Prostate gland (tissue), 2 donors: Measurements from ENCODE around the gene MUC20.

Experiments
- POLR2AphosphoS5 ChIP-seq: sonication (generic); formaldehyde crosslinking; IDR thresholded peaks from one replicate; pipeline ENCODE4 v1.6.1; 2017; ENCODE audit warnings: antibody characterized with exemption
- TF ChIP-seq, protein P1 (sequence below), 4 experiments: fragments of 200-600 bp in 2 of 4; fragments of 450-650 bp in 2 of 4; sonication (generic) in 2 of 4; IDR thresholded peaks; 1 replicate in 3 of 4; 2 replicates in 1 of 4; pipeline ENCODE4 v1.5.1; 2016 to 2019; ENCODE audit warnings: antibody characterized with exemption in 4 of 4, mild to moderate bottlenecking in 2 of 4, moderate library complexity in 2 of 4

DNA sequence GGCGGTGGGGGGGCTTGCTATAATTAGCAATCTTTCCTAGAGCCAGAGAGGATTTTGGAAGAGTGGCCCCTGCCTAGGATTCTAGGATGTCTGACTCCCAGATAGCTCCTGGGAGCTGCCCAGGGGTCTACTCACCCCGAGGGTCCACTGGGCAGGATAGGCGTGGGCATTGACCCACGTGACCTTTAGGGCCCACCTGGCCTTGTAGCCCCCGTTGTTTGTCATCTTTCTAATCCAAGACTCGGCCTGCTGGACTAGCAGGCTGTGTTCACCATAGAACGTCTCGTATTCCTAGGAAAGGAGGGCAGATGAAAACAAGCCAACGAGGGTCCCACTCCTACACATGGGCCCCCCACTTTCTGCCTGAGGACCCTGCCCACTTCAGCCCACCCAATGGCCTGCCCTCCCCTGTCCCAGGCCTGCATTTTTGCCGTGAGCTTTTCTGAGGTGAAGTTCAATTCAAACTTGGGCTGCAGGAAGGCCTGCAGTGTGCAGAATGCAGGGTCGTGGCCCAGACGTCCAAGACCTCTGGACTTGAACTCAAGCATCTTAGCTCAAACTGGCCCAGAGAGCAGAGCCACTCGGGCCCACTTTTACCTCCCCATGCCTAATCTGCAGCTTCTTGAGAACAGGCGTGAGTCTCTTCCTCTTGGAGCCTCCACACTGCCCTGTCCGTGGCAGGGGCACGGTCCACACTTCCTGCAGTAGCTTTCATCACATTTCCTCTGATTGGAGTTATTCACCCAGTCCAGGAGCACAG is 49.5 kb downstream of the MUC20 start:
- TF ChIP-seq, protein P1, sequence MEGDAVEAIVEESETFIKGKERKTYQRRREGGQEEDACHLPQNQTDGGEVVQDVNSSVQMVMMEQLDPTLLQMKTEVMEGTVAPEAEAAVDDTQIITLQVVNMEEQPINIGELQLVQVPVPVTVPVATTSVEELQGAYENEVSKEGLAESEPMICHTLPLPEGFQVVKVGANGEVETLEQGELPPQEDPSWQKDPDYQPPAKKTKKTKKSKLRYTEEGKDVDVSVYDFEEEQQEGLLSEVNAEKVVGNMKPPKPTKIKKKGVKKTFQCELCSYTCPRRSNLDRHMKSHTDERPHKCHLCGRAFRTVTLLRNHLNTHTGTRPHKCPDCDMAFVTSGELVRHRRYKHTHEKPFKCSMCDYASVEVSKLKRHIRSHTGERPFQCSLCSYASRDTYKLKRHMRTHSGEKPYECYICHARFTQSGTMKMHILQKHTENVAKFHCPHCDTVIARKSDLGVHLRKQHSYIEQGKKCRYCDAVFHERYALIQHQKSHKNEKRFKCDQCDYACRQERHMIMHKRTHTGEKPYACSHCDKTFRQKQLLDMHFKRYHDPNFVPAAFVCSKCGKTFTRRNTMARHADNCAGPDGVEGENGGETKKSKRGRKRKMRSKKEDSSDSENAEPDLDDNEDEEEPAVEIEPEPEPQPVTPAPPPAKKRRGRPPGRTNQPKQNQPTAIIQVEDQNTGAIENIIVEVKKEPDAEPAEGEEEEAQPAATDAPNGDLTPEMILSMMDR (IDR thresholded peaks at IDR 0.05): no peak
- TF ChIP-seq POLR2AphosphoS5: no peak
